Activated naive CD4-positive, alpha-beta T cell treated with anti-CD3 and anti-CD28 coated beads for 36 hours (primary cell): ENCODE measurements around the gene BSND. TPM values are rescaled to one million over a fixed set of nuclear protein-coding genes. Genes with fewer than 3 reads are reported as not detected.

Experiments used
- total RNA-seq, 2 experiments: library from RNA; stranded (reverse); gene quantifications; one replicate each; pipeline ENCODE4 v1.2.3, GENCODE V29; 2021

BSND gene
- total RNA-seq, 2 experiments from 2014 or later = not detected

Other genes starting within 250 kb of the BSND start
- 1 to 10 TPM; 3.0 to 3.1 TPM for gene PARS2, start 234.4 kb upstream of the BSND start, total RNA-seq
- 1 to 10 TPM; 6.9 to 8.6 TPM for gene TTC22, start 197.6 kb upstream of the BSND start, total RNA-seq
- 10 to 100 TPM; 56.3 to 64.8 TPM for gene DHCR24, start 111.7 kb upstream of the BSND start, total RNA-seq
- gene TMEM61, start 18.3 kb upstream of the BSND start, total RNA-seq = not detected
- not detected for gene PCSK9, start 40.6 kb downstream of the BSND start, total RNA-seq
- 10 to 100 TPM; 37.1 to 39.7 TPM for gene USP24, start 216.4 kb downstream of the BSND start, total RNA-seq